PC-9 (cell line): ENCODE data around the gene BRD9.

Experiments used
- CTCF ChIP-seq: fragments of 200-600 bp; sonication (generic); conservative IDR thresholded peaks from 2 replicates; pipeline ENCODE4 v1.6.1; 2017; ENCODE audit warnings: mixed run types, antibody characterized with exemption, mild to moderate bottlenecking, moderate library complexity
- EZH2 ChIP-seq: fragments of 200-600 bp; sonication (generic); IDR thresholded peaks from 2 replicates; pipeline ENCODE4 v1.8.0; 2017; ENCODE audit warnings: antibody characterized with exemption, low read depth

DNA sequence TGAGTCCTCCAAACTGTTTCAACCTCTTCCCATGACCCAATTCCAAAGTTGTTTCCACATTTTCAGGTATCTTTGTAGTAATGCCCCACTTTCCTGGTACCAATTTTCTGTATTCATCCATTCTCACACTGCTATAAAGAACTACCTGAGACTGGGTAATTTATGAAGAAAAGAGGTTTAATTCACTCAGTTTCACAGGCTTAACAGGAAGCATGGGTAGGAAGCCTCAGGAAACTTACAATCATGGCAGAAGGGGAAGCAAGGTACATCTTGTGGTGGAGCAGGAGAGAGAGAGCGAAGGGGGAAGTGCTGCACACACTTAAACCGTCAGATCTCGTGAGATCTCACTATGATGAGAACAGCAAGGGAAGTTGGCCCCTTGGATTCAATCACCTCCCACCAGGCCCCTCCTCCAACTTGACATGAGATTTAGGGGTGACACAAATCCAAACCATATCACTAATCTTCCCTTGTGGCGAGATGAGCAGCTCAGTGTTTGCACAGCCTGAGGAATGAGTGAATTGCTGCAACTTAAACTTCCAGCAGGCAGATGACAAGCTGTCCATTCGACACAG is 43.0 kb upstream of the BRD9 start:
- TF ChIP-seq CTCF: no peak
- TF ChIP-seq EZH2: no peak
